HCT116 (cell line): ENCODE data around the gene ARHGEF39. TPM values are rescaled to one million over a fixed set of nuclear protein-coding genes. Genes with fewer than 3 reads are reported as not detected.
A peak's percentile ranks its signal among the peaks of the same experiment; 100 is the strongest.

ENCODE experiments used
- ATAC-seq: fragments of 200-7000 bp; cut with Tn5 transposase; 2 replicates; pipeline ENCODE4 v1.9.1; 2020; ENCODE audit warnings: mild to moderate bottlenecking, moderate library complexity
- BruUV-seq: library from RNA; stranded (reverse); fragments of 400-500 nt; replicated peaks from 2 replicates; lab custom pipeline; 2021; lab: Mats Ljungman, UMichigan
- CTCF ChIA-PET: fragments of 300-600 bp; sonication (Branson Sonifier 250); formaldehyde crosslinking; loops from one replicate; lab custom pipeline; 2021; ENCODE audit warnings: antibody characterized with exemption; lab: Charles Lee
- POLR2A ChIA-PET: fragments of 300-600, 350-600 bp; sonication (Branson Sonifier 250); formaldehyde crosslinking; loops from one replicate; lab custom pipeline; 2021; ENCODE audit warnings: antibody characterized with exemption; lab: Charles Lee
- RAD21 ChIA-PET, 2 experiments: fragments of 300-600 bp; sonication (Branson Sonifier 250); formaldehyde crosslinking; loops; one replicate each; lab custom pipeline; 2023; ENCODE audit warnings: low total read pairs in 2 of 2; ENCODE audit not compliant: uncharacterized antibody in 2 of 2, unreplicated experiment in 2 of 2, low non-redundant PET in 1 of 2; lab: Charles Lee
- DNase-seq: peaks from one replicate; pipeline ENCODE4 v3.0.0-alpha.2; 2010; ENCODE audit warnings: low read depth, low spot score
- H2AFZ ChIP-seq: fragments of 200-600 bp; shearing (Covaris generic), sonication (generic); 2 replicates; pipeline ENCODE4 v1.6.1; 2017; ENCODE audit warnings: low read depth, mixed run types, mixed read lengths, antibody characterized with exemption, low read length; ENCODE audit not compliant: poor library complexity, severe bottlenecking
- H3K27ac ChIP-seq: 2 replicates; pipeline ENCODE4 v1.5.1; 2012; ENCODE audit warnings: low read depth, low read length
- H3K27me3 ChIP-seq: fragments of 200-600 bp; sonication (generic); 2 replicates; pipeline ENCODE4 v1.6.1; 2016; ENCODE audit warnings: mixed run types, low read length, mixed read lengths; ENCODE audit not compliant: insufficient read depth
- H3K36me3 ChIP-seq, 2 experiments: fragments of 200-500 bp in 1 of 2; fragments of 200-600 bp in 1 of 2; sonication (Bioruptor generic) in 1 of 2; sonication (generic) in 1 of 2; 2 replicates each; pipeline versions ENCODE4 v1.5.1 to v1.6.1; 2014 to 2016; ENCODE audit warnings: low read length in 2 of 2, inconsistent platforms in 1 of 2, mixed read lengths in 1 of 2, mixed run types in 1 of 2; ENCODE audit not compliant: insufficient read depth in 2 of 2, control insufficient read depth in 1 of 2
- H3K4me1 ChIP-seq, 2 experiments: fragments of 200-600 bp in 1 of 2; sonication (generic) in 1 of 2; 2 replicates each; pipeline versions ENCODE4 v1.5.1 to v1.6.1; 2012 to 2017; ENCODE audit warnings: low read length in 2 of 2, inconsistent platforms in 1 of 2, mild to moderate bottlenecking in 1 of 2, mixed read lengths in 1 of 2, mixed run types in 1 of 2, moderate library complexity in 1 of 2; ENCODE audit not compliant: insufficient read depth in 2 of 2, control insufficient read depth in 1 of 2
- H3K4me2 ChIP-seq: fragments of 200-600 bp; sonication (generic); 2 replicates; pipeline ENCODE4 v1.6.1; 2017; ENCODE audit warnings: mixed run types, low read length, mixed read lengths
- H3K4me3 ChIP-seq, 2 experiments: fragments of 200-600 bp in 1 of 2; sonication (generic) in 1 of 2; replicated peaks in 1 of 2; 2 replicates each; pipeline ENCODE4 v1.5.1; 2011 to 2016; ENCODE audit warnings: low read length in 2 of 2, control low read depth in 1 of 2, low read depth in 1 of 2, mild to moderate bottlenecking in 1 of 2, mixed read lengths in 1 of 2, mixed run types in 1 of 2
- H3K79me2 ChIP-seq: fragments of 200-600 bp; sonication (generic); 2 replicates; pipeline ENCODE4 v1.6.1; 2017; ENCODE audit warnings: mild to moderate bottlenecking, mixed run types, low read length, moderate library complexity, mixed read lengths; ENCODE audit not compliant: insufficient read depth
- H3K9ac ChIP-seq: fragments of 200-600 bp; sonication (generic); 2 replicates; pipeline ENCODE4 v1.6.1; 2016; ENCODE audit warnings: low read length, mixed read lengths
- H3K9me2 ChIP-seq: fragments of 200-600 bp; sonication (generic), shearing (Covaris generic); 2 replicates; pipeline ENCODE4 v1.6.1; 2017; ENCODE audit warnings: mixed run types, mild to moderate bottlenecking, moderate library complexity; ENCODE audit not compliant: insufficient read depth
- H3K9me3 ChIP-seq, 2 experiments: fragments of 200-500 bp in 1 of 2; fragments of 200-600 bp in 1 of 2; sonication (Bioruptor generic) in 1 of 2; sonication (generic) in 1 of 2; 2 replicates each; pipeline ENCODE4 v1.6.1; 2014 to 2017; ENCODE audit warnings: low read length in 2 of 2, mixed read lengths in 2 of 2, inconsistent platforms in 1 of 2, low read depth in 1 of 2, mild to moderate bottlenecking in 1 of 2, mixed run types in 1 of 2, moderate library complexity in 1 of 2; ENCODE audit not compliant: control insufficient read depth in 1 of 2, insufficient read depth in 1 of 2
- H4K20me1 ChIP-seq: fragments of 200-600 bp; sonication (generic), shearing (Covaris generic); 2 replicates; pipeline ENCODE4 v1.6.1; 2017; ENCODE audit warnings: mixed run types, mild to moderate bottlenecking, moderate library complexity; ENCODE audit not compliant: insufficient read depth
- CBX3 ChIP-seq: IDR thresholded peaks from 2 replicates; pipeline ENCODE4 v1.6.1; 2012; ENCODE audit warnings: low read depth
- CEBPB ChIP-seq: IDR thresholded peaks from 2 replicates; pipeline ENCODE4 v1.6.1; 2012; ENCODE audit warnings: low read depth
- EGR1 ChIP-seq: IDR thresholded peaks from 2 replicates; pipeline ENCODE4 v1.6.1; 2012; ENCODE audit warnings: low read depth
- EZH2 ChIP-seq: fragments of 200-600 bp; sonication (generic); IDR thresholded peaks from 2 replicates; pipeline ENCODE4 v1.6.1; 2017; ENCODE audit warnings: antibody characterized with exemption, mixed run types
- FOSL1 ChIP-seq: IDR thresholded peaks from 2 replicates; pipeline ENCODE4 v1.6.1; 2012; ENCODE audit warnings: low read depth
- JUND ChIP-seq: IDR thresholded peaks from 2 replicates; pipeline ENCODE4 v1.6.1; 2012
- POLR2A ChIP-seq: IDR thresholded peaks from 2 replicates; pipeline ENCODE4 v1.7.0; 2011; ENCODE audit warnings: borderline replicate concordance; ENCODE audit not compliant: insufficient read depth, insufficient read length; ENCODE audit errors: extremely low read depth
- POLR2AphosphoS5 ChIP-seq: IDR thresholded peaks from 2 replicates; pipeline ENCODE4 v1.6.1; 2011; ENCODE audit warnings: mild to moderate bottlenecking, low read depth, low read length, moderate library complexity
- SIN3A ChIP-seq: IDR thresholded peaks from 2 replicates; pipeline ENCODE4 v1.6.1; 2012; ENCODE audit warnings: low read depth
- SP1 ChIP-seq: IDR thresholded peaks from 2 replicates; pipeline ENCODE4 v1.6.1; 2012; ENCODE audit warnings: low read depth
- SRF ChIP-seq: IDR thresholded peaks from 2 replicates; pipeline ENCODE4 v1.6.1; 2012; ENCODE audit warnings: low read depth
- TCF7L2 ChIP-seq: IDR thresholded peaks from 2 replicates; pipeline ENCODE4 v1.7.0; 2011; ENCODE audit warnings: borderline replicate concordance, inconsistent platforms; ENCODE audit not compliant: insufficient read depth, insufficient read length; ENCODE audit errors: extremely low read depth
- YY1 ChIP-seq: IDR thresholded peaks from 2 replicates; pipeline ENCODE4 v1.6.1; 2011; ENCODE audit warnings: low read length, low read depth, moderate library complexity, mild to moderate bottlenecking; ENCODE audit not compliant: insufficient replicate concordance; ENCODE audit errors: extremely low read depth
- ZFX ChIP-seq: fragments of 450-650 bp; IDR thresholded peaks from 2 replicates; pipeline ENCODE4 v1.6.1; 2017
- intact Hi-C: fragments of 100-400 bp; cut with micrococcal nuclease; formaldehyde crosslinking; loops from 2 replicates; pipeline ENCODE4 v1.10.0; 2022
- total RNA-seq: library from RNA; stranded (reverse); gene quantifications from one replicate; pipeline ENCODE4 v1.2.1, GENCODE V29; 2021; ENCODE audit not compliant: unreplicated experiment
- TF ChIP-seq, protein P1 (sequence below), 3 experiments: fragments of 200-600 bp in 1 of 3; sonication (generic) in 1 of 3; IDR thresholded peaks in 2 of 3; conservative IDR thresholded peaks in 1 of 3; 2 replicates each; pipeline ENCODE4 v1.5.1; 2012 to 2017; ENCODE audit warnings: low read depth in 2 of 3, low read length in 2 of 3, antibody characterized with exemption in 1 of 3, borderline replicate concordance in 1 of 3, control low read depth in 1 of 3, mild to moderate bottlenecking in 1 of 3, mixed read lengths in 1 of 3, mixed run types in 1 of 3, moderate library complexity in 1 of 3; ENCODE audit not compliant: insufficient read depth in 1 of 3
- TF ChIP-seq, protein P2 (sequence below): IDR thresholded peaks from 2 replicates; pipeline ENCODE4 v1.6.1; 2011; ENCODE audit warnings: mild to moderate bottlenecking, low read length, moderate library complexity; ENCODE audit not compliant: insufficient replicate concordance; ENCODE audit errors: extremely low read depth
- TF ChIP-seq, protein P3 (sequence below): IDR thresholded peaks from 2 replicates; pipeline ENCODE4 v1.6.1; 2012; ENCODE audit warnings: low read depth
- TF ChIP-seq, protein P4 (sequence below): IDR thresholded peaks from 2 replicates; pipeline ENCODE4 v1.6.1; 2012

The ARHGEF39 gene
- total RNA-seq, 1 experiment from 2014 or later, result 29.8 TPM

DNA sequence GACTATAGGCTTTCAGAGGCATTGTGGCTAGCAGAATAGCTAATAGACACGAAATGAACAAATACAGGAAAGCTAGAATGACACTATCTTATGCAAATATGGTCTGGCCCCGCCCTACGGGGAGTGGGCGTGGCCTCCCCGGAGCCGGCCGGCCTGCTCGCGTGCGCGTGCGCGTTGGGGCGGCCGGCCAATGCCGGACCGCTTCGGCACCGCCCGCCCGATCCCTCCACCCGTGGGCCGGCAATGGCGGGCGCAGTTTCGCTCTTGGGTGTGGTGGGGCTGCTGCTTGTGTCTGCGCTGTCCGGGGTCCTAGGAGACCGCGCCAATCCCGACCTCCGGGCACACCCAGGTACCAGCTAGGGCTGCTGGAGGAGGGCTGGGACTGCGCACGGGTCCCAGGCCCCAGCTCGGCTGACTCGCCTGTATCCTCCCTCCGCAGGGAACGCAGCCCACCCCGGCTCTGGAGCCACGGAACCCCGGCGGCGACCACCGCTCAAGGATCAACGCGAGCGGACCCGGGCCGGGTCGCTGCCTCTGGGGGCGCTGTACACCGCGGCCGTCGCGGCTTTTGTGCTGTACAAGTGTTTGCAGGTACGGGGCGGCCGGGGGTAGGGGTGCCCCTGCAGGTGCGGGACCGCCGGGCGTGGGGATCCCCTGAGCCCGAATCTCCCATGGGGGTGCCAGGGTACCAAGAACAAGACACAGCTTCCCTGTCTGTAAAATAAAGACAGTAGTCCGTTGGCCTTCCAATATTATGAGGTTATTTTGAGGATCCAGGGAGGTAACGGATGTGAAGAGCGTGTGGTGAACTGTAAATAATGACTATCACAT lies 6.6 kb downstream of the ARHGEF39 start, which contains the start of gene CCDC107:
CCDC107 (plus strand) TSS at position 156 of the 831 bp plus-strand sequence; CDS start at position 244, 88 bp downstream.
- intact Hi-C loops, result loop anchor here (10.0 kb wide), 1 partner anchor 544 kb away; the partner anchor contains the start of gene ATOSB
- ChIA-PET POLR2A (interaction anchor here (0.8 to 2.9 kb wide), 7 partner anchors 10 to 98 kb away, joined by 3 to 11 read pairs (median 4); partner anchors contain the start of genes CREB3 and TLN1), CTCF (interaction anchor here (0.9 to 2.6 kb wide), 9 partner anchors 11 to 105 kb away, joined by 3 to 12 read pairs (median 3); partner anchors contain the start of genes CREB3, TESK1, TLN1 and TPM2), RAD21 (interaction anchor here (0.8 kb wide), 2 partner anchors 30 to 38 kb away, joined by 3 read pairs; no protein-coding TSS in a partner anchor)
- Histone ChIP-seq H4K20me1 (no peaks in the 10 kb centered on the region), H3K4me3 (peak within 1 kb of the TSS; percentile 68 to 75), H3K4me1 (peaks cover 10 to 41% of the 10 kb centered on the region in 2 experiments; a peak in 3 of 4 replicates), H3K9ac (peak within 1 kb of the TSS; percentile 90), H3K27me3 (no peaks in the 10 kb centered on the region), H3K4me2 (peak within 1 kb of the TSS; percentile 79), H3K27ac (peak within 1 kb of the TSS; percentile 85), H3K36me3 (peaks cover 6 to 21% of the 10 kb centered on the region in 2 experiments; a peak in 3 of 4 replicates), H3K9me3 (no peaks in the 10 kb centered on the region), H2AFZ (peak within 1 kb of the TSS; percentile 70), H3K9me2 (no peaks in the 10 kb centered on the region), H3K79me2 (peaks cover 12% of the 10 kb centered on the region; the same call in 1 of the 2 replicates)
- TSS peak; percentile 64 for BruUV-seq
- no peak for TF ChIP-seq CEBPB
- no peak for TF ChIP-seq TCF7L2
- TF ChIP-seq SIN3A, result no peak
- TF ChIP-seq, protein P1, sequence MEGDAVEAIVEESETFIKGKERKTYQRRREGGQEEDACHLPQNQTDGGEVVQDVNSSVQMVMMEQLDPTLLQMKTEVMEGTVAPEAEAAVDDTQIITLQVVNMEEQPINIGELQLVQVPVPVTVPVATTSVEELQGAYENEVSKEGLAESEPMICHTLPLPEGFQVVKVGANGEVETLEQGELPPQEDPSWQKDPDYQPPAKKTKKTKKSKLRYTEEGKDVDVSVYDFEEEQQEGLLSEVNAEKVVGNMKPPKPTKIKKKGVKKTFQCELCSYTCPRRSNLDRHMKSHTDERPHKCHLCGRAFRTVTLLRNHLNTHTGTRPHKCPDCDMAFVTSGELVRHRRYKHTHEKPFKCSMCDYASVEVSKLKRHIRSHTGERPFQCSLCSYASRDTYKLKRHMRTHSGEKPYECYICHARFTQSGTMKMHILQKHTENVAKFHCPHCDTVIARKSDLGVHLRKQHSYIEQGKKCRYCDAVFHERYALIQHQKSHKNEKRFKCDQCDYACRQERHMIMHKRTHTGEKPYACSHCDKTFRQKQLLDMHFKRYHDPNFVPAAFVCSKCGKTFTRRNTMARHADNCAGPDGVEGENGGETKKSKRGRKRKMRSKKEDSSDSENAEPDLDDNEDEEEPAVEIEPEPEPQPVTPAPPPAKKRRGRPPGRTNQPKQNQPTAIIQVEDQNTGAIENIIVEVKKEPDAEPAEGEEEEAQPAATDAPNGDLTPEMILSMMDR (IDR thresholded peaks at IDR 0.05 in 2 of 3, conservative IDR thresholded peaks at IDR 0.05 in 1 of 3; ENCODE audit: borderline replicate concordance in 1 of 3, insufficient read depth in 1 of 3, low read depth in 2 of 3, low read length in 2 of 3), result peak in 2 of 3 experiments; percentile 44 to 64; a peak in 3 of 6 replicates
- no peak for TF ChIP-seq JUND
- TF ChIP-seq, protein P2, sequence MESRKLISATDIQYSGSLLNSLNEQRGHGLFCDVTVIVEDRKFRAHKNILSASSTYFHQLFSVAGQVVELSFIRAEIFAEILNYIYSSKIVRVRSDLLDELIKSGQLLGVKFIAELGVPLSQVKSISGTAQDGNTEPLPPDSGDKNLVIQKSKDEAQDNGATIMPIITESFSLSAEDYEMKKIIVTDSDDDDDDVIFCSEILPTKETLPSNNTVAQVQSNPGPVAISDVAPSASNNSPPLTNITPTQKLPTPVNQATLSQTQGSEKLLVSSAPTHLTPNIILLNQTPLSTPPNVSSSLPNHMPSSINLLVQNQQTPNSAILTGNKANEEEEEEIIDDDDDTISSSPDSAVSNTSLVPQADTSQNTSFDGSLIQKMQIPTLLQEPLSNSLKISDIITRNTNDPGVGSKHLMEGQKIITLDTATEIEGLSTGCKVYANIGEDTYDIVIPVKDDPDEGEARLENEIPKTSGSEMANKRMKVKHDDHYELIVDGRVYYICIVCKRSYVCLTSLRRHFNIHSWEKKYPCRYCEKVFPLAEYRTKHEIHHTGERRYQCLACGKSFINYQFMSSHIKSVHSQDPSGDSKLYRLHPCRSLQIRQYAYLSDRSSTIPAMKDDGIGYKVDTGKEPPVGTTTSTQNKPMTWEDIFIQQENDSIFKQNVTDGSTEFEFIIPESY, result no peak
- TF ChIP-seq FOSL1, result no peak
- peak; percentile 87 for TF ChIP-seq YY1
- no peak for TF ChIP-seq SP1
- no peak for TF ChIP-seq EZH2
- TF ChIP-seq, protein P3, sequence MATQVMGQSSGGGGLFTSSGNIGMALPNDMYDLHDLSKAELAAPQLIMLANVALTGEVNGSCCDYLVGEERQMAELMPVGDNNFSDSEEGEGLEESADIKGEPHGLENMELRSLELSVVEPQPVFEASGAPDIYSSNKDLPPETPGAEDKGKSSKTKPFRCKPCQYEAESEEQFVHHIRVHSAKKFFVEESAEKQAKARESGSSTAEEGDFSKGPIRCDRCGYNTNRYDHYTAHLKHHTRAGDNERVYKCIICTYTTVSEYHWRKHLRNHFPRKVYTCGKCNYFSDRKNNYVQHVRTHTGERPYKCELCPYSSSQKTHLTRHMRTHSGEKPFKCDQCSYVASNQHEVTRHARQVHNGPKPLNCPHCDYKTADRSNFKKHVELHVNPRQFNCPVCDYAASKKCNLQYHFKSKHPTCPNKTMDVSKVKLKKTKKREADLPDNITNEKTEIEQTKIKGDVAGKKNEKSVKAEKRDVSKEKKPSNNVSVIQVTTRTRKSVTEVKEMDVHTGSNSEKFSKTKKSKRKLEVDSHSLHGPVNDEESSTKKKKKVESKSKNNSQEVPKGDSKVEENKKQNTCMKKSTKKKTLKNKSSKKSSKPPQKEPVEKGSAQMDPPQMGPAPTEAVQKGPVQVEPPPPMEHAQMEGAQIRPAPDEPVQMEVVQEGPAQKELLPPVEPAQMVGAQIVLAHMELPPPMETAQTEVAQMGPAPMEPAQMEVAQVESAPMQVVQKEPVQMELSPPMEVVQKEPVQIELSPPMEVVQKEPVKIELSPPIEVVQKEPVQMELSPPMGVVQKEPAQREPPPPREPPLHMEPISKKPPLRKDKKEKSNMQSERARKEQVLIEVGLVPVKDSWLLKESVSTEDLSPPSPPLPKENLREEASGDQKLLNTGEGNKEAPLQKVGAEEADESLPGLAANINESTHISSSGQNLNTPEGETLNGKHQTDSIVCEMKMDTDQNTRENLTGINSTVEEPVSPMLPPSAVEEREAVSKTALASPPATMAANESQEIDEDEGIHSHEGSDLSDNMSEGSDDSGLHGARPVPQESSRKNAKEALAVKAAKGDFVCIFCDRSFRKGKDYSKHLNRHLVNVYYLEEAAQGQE, result no peak
- peak; percentile 77 for TF ChIP-seq POLR2AphosphoS5
- TF ChIP-seq, protein P4, sequence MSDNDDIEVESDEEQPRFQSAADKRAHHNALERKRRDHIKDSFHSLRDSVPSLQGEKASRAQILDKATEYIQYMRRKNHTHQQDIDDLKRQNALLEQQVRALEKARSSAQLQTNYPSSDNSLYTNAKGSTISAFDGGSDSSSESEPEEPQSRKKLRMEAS, result no peak
- no peak for TF ChIP-seq SRF
- peak; percentile 43; the same call in 1 of the 2 replicates for TF ChIP-seq ZFX
- peak; percentile 74 for TF ChIP-seq POLR2A
- TF ChIP-seq EGR1, result no peak
- TF ChIP-seq CBX3, result no peak
- DNase-seq (no peak), ATAC-seq (peak; percentile 69)
